GM10248 (cell line): ENCODE measurements around the gene CISTR.

Source experiments
- CTCF ChIA-PET: fragments of 300-600 bp; sonication (Branson Sonifier 250); formaldehyde crosslinking; extraction: SDS; loops from one replicate; lab custom pipeline; 2021; ENCODE audit warnings: antibody characterized with exemption; lab: Yijun Ruan, JAX
- POLR2A ChIA-PET: fragments of 350-650 bp; sonication (Branson Sonifier 250); formaldehyde crosslinking; extraction: SDS; loops from one replicate; lab custom pipeline; 2020; ENCODE audit warnings: antibody characterized with exemption; lab: Yijun Ruan, JAX
- DNase-seq: peaks from one replicate; pipeline ENCODE4 v3.0.0; 2012; ENCODE audit errors: extremely low spot score
- CTCF ChIP-seq: IDR thresholded peaks from 2 replicates; pipeline ENCODE4 v1.5.1; 2012; ENCODE audit warnings: mild to moderate bottlenecking, low read depth; ENCODE audit errors: extremely low read depth, missing control alignments, control extremely low read depth

The CISTR gene

GRCh38 chr12:53777936-53778644, 26.3 kb upstream of the CISTR start:
- DNase-seq: no peak
- POLR2A ChIA-PET: no interaction called here
- CTCF ChIA-PET: interaction anchor here (0.7 to 1.1 kb wide), 3 partner anchors 12 to 76 kb away, joined by 3 read pairs; no protein-coding TSS in a partner anchor
- TF ChIP-seq CTCF: no peak

GRCh38 chr12:53777412-53777811, 25.6 kb upstream of the CISTR start:
- DNase-seq: no peak
- ChIA-PET POLR2A (no interaction called here), CTCF (interaction anchor here (0.7 to 1.1 kb wide), 3 partner anchors 12 to 75 kb away, joined by 3 read pairs; no protein-coding TSS in a partner anchor)
- no peak for TF ChIP-seq CTCF

GRCh38 chr12:53776872-53777271, 25.1 kb upstream of the CISTR start:
- DNase-seq: no peak
- CTCF ChIA-PET: interaction anchor here (1.4 to 2.1 kb wide), 2 partner anchors 13 to 30 kb away, joined by 5 to 6 read pairs; no protein-coding TSS in a partner anchor
- POLR2A ChIA-PET: no interaction called here
- no peak for TF ChIP-seq CTCF

DNA sequence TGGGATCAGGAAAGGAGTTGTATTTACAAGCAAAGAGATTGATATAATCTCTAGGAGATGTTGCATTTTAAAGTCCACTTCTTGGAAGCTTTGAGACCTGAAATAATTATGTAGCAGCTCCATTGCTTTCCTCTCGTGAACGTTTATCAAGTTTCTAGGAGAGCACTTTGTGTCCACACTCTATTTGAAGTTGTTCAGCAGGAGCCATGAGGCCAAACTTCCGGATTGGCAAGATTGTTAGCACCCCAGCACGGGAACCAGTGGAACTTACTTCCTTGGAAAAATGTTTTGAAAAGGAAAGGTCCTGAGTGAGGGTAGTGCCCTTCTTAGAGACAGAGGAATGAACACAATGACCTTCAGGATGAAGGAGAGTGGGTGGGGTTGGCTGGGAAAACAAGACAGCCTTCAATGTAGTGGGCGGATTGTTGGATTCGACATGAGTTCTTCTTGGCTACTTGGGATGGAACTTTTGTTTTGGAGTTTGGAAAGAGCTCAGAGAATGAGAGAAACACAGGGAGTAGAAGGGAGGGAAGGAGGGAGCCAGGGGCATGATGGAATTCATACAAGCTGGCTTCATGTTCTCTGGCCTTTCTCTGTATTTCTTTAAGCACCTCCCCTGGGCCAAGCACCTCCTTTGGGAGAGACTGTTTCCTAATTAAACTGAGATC, 23.8 kb upstream of the CISTR start:
- CTCF ChIA-PET: interaction anchor here (1.4 to 2.1 kb wide), 6 partner anchors 14 to 233 kb away, joined by 3 to 8 read pairs (median 5); no protein-coding TSS in a partner anchor
- no peak for TF ChIP-seq CTCF
- POLR2A ChIA-PET: no interaction called here
- DNase-seq: no peak

DNA sequence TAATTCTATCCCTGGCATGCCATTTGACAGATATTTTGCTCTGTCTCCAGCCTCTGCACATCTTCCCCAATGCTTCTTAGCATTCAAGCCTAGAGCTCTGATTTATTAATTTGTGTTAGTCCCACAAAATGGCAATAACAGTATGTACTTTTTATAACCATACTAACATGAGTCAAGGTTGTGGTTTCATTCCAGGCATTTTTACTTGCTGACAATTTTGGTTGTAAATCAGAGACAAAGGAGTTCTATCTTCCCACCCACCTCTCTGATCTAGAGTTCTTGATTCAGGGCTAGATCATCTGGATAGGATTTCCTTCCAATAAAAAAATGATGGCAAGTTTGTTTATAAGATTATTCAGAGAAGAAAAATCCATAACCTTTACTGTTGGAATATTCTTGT, 18.5 kb upstream of the CISTR start:
- CTCF ChIA-PET: interaction anchor here (0.6 to 2.6 kb wide), 3 partner anchors 13 to 255 kb away, joined by 3 to 11 read pairs (median 6); no protein-coding TSS in a partner anchor
- DNase-seq: no peak
- no peak for TF ChIP-seq CTCF
- POLR2A ChIA-PET: no interaction called here

DNA sequence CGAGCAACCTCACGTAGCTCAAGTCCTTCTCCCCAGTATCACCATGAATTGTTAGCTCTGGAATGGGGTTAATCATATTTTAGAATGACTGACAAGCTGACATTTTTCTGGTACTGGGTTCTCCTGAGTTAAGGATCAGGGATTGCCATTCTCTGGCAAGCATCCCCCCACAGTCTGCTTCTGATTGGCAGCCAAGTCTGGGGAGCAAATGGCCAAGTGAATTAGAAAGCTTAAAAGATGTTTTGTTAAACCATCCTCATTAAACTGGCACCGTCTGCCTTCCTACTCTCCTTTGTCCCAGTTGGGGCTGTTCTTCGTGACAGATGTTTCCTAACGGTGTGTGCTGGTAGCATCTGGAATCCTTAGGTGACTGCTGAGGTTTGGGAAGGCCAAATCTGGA, 17.2 kb upstream of the CISTR start:
- POLR2A ChIA-PET: interaction anchor here (0.6 to 0.8 kb wide), 2 partner anchors 51 to 87 kb away, joined by 5 to 6 read pairs; no protein-coding TSS in a partner anchor
- no peak for TF ChIP-seq CTCF
- CTCF ChIA-PET: interaction anchor here (0.8 to 2.6 kb wide), 4 partner anchors 12 to 24 kb away, joined by 3 to 11 read pairs (median 3); partner anchors contain the start of gene CISTR
- DNase-seq: no peak
